CD4-positive, alpha-beta T cell (primary cell): ENCODE measurements around the gene NINJ1. TPM values are rescaled to one million over a fixed set of nuclear protein-coding genes. Genes with fewer than 3 reads are reported as not detected.

ENCODE experiments used
- ATAC-seq: fragments of 200-7000 bp; cut with Tn5 transposase; one replicate; pipeline ENCODE4 v1.10.0; 2022; ENCODE audit warnings: mild to moderate bottlenecking; ENCODE audit not compliant: poor library complexity
- CTCF ChIA-PET: fragments of 350-600 bp; sonication (Branson Sonifier 250); formaldehyde crosslinking; loops from one replicate; lab custom pipeline; 2021; ENCODE audit warnings: antibody characterized with exemption, inconsistent platforms; lab: Charles Lee
- POLR2A ChIA-PET: fragments of 350-600 bp; sonication (Branson Sonifier 250); formaldehyde crosslinking; loops from one replicate; lab custom pipeline; 2021; ENCODE audit warnings: antibody characterized with exemption, inconsistent platforms; lab: Charles Lee
- DNase-seq, 14 experiments: peaks; one replicate each; pipeline ENCODE4 v3.0.0-alpha.2; 2013 to 2020; ENCODE audit warnings: mixed read lengths in 2 of 14
- H3K27ac ChIP-seq, 2 donors: one replicate each; pipeline versions ENCODE4 v1.5.1 to v1.7.0; 2013; ENCODE audit warnings: low read length in 2 of 2, low read depth in 1 of 2, mild to moderate bottlenecking in 1 of 2
- H3K27me3 ChIP-seq, 2 experiments: 1 replicate in 1 of 2; 2 replicates in 1 of 2; pipeline versions ENCODE4 v1.6.1 to v1.7.0; 2013; ENCODE audit warnings: low read length in 2 of 2, control low read depth in 1 of 2, mild to moderate bottlenecking in 1 of 2, moderate library complexity in 1 of 2; ENCODE audit not compliant: insufficient read depth in 2 of 2, control insufficient read depth in 1 of 2
- H3K36me3 ChIP-seq: one replicate; pipeline ENCODE4 v1.6.1; 2013; ENCODE audit warnings: low read length, control low read depth; ENCODE audit not compliant: insufficient read depth
- H3K4me1 ChIP-seq: one replicate; pipeline ENCODE4 v1.6.1; 2013; ENCODE audit warnings: low read length, control low read depth; ENCODE audit not compliant: insufficient read depth
- H3K4me3 ChIP-seq: one replicate; pipeline ENCODE4 v1.5.1; 2013; ENCODE audit warnings: mild to moderate bottlenecking, low read length, moderate library complexity
- H3K9me3 ChIP-seq, 2 experiments: 1 replicate in 1 of 2; 2 replicates in 1 of 2; pipeline versions ENCODE4 v1.6.1 to v1.7.0; 2013; ENCODE audit warnings: low read length in 2 of 2, mild to moderate bottlenecking in 2 of 2, control low read depth in 1 of 2, moderate library complexity in 1 of 2; ENCODE audit not compliant: control insufficient read depth in 1 of 2, insufficient read depth in 1 of 2
- H3K27ac Mint-ChIP-seq: one replicate; pipeline ENCODE4 v1.8.0; 2020; ENCODE audit warnings: mixed read lengths
- H3K27me3 Mint-ChIP-seq: one replicate; pipeline ENCODE4 v1.8.0; 2021; ENCODE audit warnings: mixed read lengths
- H3K36me3 Mint-ChIP-seq: one replicate; pipeline ENCODE4 v1.8.0; 2021; ENCODE audit warnings: low read depth, mixed read lengths
- H3K4me1 Mint-ChIP-seq: one replicate; pipeline ENCODE4 v1.8.0; 2021; ENCODE audit warnings: low read depth, mixed read lengths
- H3K4me3 Mint-ChIP-seq: one replicate; pipeline ENCODE4 v1.8.0; 2020; ENCODE audit warnings: mild to moderate bottlenecking, mixed read lengths
- H3K9me3 Mint-ChIP-seq: one replicate; pipeline ENCODE4 v1.8.0; 2020; ENCODE audit warnings: mixed read lengths
- CTCF ChIP-seq: fragments of 200-600 bp; IDR thresholded peaks from one replicate; pipeline ENCODE4 v1.8.0; 2022; ENCODE audit warnings: antibody characterized with exemption, mild to moderate bottlenecking
- intact Hi-C, 2 experiments: fragments of 100-400 bp; cut with DNase I in 1 of 2; cut with micrococcal nuclease in 1 of 2; formaldehyde crosslinking; loops; one replicate each; pipeline versions ENCODE4 v1.15.1 to v1.9.0; 2023 to 2025; cut with DNase I, micrococcal nuclease
- total RNA-seq, 174 experiments: library from RNA in 2 of 174; stranded (reverse) in 2 of 174; gene quantifications; one replicate each; pipeline ENCODE4 v1.2.3 and lab custom pipeline; 2021 to 2026

NINJ1 gene
- total RNA-seq, 2 experiments from 2014 or later, result 87.8 to 87.9 TPM

DNA sequence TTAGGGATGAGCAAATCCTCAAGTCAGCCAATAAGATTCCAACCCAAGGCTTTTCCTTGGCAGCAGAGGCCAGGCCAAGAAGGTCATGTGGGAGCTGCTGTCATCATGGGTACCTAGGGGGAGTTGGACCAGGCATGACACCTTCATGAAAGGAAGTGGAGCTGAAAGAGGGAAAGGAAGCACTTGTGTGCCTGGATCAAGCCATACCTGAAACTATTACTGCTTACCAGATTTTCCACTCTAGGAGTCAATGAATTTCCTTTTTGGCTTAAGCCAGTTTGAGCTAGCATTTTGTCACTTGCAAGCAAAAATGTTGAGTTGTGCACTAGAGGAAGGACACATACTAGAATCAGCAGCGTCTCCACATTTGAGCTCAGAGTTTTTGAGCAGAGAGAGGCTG, 35.4 kb upstream of the NINJ1 start:
- Mint-ChIP-seq H3K27ac (no peak overlapping the region), H3K27me3 (no peaks in the 10 kb centered on the region), H3K4me3 (no peak overlapping the region), H3K36me3 (no peaks in the 10 kb centered on the region), H3K9me3 (no peaks in the 10 kb centered on the region), H3K4me1 (peaks cover 6% of the 10 kb centered on the region)
- intact Hi-C loops, result loop anchor here in 1 of 2 experiments (10.0 kb wide), 1 partner anchor 395 kb away; no protein-coding TSS in a partner anchor
- H3K4me3 ChIP-seq, result no peak overlapping the region
- DNase-seq (no peak), ATAC-seq (no peak)
- no peaks in the 10 kb centered on the region for H3K9me3 ChIP-seq
- no peaks in the 10 kb centered on the region for H3K36me3 ChIP-seq
- no peak for TF ChIP-seq CTCF
- H3K27me3 ChIP-seq, result no peaks in the 10 kb centered on the region
- CTCF ChIA-PET, result interaction anchor here (1.4 kb wide), 1 partner anchor 15 kb away, joined by 4 read pairs; no protein-coding TSS in a partner anchor
- H3K27ac ChIP-seq, result no peak overlapping the region
- H3K4me1 ChIP-seq, result peaks cover 7% of the 10 kb centered on the region
- POLR2A ChIA-PET, result no interaction called here

- Mint-ChIP-seq H3K4me1 (peaks cover 1% of the 10 kb centered on the region), H3K4me3 (no peak overlapping the region), H3K9me3 (no peaks in the 10 kb centered on the region), H3K36me3 (no peaks in the 10 kb centered on the region), H3K27ac (no peak overlapping the region), H3K27me3 (no peaks in the 10 kb centered on the region)
- ATAC-seq (no peak), DNase-seq (no peak)
- Histone ChIP-seq H3K9me3 (no peaks in the 10 kb centered on the region), H3K36me3 (no peaks in the 10 kb centered on the region), H3K4me1 (peaks cover 5% of the 10 kb centered on the region), H3K4me3 (no peak overlapping the region), H3K27ac (no peak overlapping the region), H3K27me3 (no peaks in the 10 kb centered on the region)
- intact Hi-C loops, result loop anchor here in 1 of 2 experiments (10.0 kb wide), 1 partner anchor 396 kb away; no protein-coding TSS in a partner anchor
- TF ChIP-seq CTCF, result no peak
- POLR2A ChIA-PET, result no interaction called here
- CTCF ChIA-PET, result interaction anchor here (1.4 kb wide), 1 partner anchor 15 kb away, joined by 4 read pairs; no protein-coding TSS in a partner anchor
Observed at GRCh38 chr9:93168581-93168980, 34.5 kb upstream of the NINJ1 start.

GRCh38 chr9:93167838-93168237, 33.8 kb upstream of the NINJ1 start:
- Histone ChIP-seq H3K36me3 (no peaks in the 10 kb centered on the region), H3K4me3 (no peak overlapping the region), H3K4me1 (no peaks in the 10 kb centered on the region), H3K27ac (no peak overlapping the region), H3K27me3 (no peaks in the 10 kb centered on the region), H3K9me3 (no peaks in the 10 kb centered on the region)
- Mint-ChIP-seq H3K27me3 (no peaks in the 10 kb centered on the region), H3K4me3 (no peak overlapping the region), H3K27ac (no peak overlapping the region), H3K9me3 (no peaks in the 10 kb centered on the region), H3K4me1 (no peaks in the 10 kb centered on the region), H3K36me3 (no peaks in the 10 kb centered on the region)
- ATAC-seq (no peak), DNase-seq (no peak)
- ChIA-PET CTCF (no interaction called here), POLR2A (no interaction called here)
- intact Hi-C loops, result loop anchor here in 1 of 2 experiments (10.0 kb wide), 1 partner anchor 397 kb away; no protein-coding TSS in a partner anchor
- no peak for TF ChIP-seq CTCF
